ENCODE results near the gene CYP19A1.

The CYP19A1 gene

DNA sequence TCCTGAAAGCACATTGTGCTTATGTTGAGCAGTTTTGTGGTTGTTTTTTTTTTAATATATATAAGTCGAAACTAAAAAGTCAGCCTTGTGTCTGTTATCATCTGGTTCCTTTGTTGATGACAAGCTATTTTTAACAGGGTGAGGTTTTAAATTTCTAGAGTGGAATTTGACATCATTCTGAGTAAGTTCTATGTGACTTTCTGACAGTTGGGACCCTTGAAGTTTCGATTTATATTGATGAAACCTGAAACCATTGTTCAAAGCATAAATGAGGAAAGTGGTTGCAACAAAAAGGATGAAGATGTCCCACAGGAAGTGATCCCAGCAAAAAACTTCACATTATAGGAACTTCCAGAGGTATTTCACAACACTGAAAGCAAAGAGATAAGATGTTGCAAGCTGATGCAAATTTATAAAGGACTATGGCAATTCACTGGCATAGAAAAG lies 94.0 kb downstream of the CYP19A1 start:
- TF ChIP-seq, protein P1, sequence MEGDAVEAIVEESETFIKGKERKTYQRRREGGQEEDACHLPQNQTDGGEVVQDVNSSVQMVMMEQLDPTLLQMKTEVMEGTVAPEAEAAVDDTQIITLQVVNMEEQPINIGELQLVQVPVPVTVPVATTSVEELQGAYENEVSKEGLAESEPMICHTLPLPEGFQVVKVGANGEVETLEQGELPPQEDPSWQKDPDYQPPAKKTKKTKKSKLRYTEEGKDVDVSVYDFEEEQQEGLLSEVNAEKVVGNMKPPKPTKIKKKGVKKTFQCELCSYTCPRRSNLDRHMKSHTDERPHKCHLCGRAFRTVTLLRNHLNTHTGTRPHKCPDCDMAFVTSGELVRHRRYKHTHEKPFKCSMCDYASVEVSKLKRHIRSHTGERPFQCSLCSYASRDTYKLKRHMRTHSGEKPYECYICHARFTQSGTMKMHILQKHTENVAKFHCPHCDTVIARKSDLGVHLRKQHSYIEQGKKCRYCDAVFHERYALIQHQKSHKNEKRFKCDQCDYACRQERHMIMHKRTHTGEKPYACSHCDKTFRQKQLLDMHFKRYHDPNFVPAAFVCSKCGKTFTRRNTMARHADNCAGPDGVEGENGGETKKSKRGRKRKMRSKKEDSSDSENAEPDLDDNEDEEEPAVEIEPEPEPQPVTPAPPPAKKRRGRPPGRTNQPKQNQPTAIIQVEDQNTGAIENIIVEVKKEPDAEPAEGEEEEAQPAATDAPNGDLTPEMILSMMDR (IDR thresholded peaks at IDR 0.05; ENCODE audit: insufficient read depth, low read depth, low read length, missing control alignments): no peak
- DNase-seq (ENCODE audit: low read depth): peak; percentile 37
- no peak overlapping the region for H3K4me3 ChIP-seq (ENCODE audit: low read depth, low read length)

DNA sequence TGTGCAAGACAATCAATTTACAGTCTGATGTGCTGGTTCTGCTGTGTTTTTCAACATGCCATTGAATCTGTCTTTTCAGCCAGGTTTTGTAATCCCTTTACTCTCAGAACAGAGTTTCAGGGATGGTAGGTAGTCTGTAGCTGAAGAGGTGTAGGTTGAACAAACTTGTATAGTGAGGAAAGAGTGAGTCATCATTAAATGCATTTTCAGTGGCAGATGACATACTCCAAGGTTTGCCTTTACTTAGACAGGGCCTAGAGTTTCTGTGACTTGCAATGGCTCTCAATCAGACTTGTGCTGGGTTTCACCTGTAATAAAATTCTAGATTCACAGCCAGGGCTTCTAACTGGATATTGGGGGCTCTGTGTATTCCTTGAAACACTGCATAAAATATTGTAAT lies 94.6 kb downstream of the CYP19A1 start:
- no peak overlapping the region for H3K4me3 ChIP-seq (ENCODE audit: low read depth, low read length)
- TF ChIP-seq, protein P1 (IDR thresholded peaks at IDR 0.05; ENCODE audit: insufficient read depth, low read depth, low read length, missing control alignments): no peak
- peak; percentile 18 for DNase-seq (ENCODE audit: low read depth)

DNA sequence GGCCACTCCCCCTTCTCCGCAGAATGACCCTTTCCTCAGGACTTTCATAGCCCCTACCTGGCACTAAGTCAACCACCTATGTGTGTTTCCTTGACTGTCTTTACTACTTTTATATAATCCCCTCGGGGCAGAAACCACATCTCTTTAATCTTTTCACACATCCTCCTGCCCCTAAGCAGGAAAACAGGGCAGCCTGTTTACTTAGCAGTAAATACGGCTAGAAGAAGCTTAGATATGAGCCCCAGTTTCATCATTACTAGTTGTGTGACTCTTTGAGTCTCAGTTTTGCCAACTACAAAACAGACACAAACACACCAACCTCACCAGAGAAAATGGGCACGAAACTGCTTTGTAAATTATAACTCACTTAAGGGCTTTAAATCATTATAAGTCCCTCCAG lies 98.3 kb downstream of the CYP19A1 start:
- DNase-seq (ENCODE audit: low read depth): peak; percentile 57
- TF ChIP-seq, protein P1 (IDR thresholded peaks at IDR 0.05; ENCODE audit: insufficient read depth, low read depth, low read length, missing control alignments): no peak
- H3K4me3 ChIP-seq (ENCODE audit: low read depth, low read length): no peak overlapping the region

DNA sequence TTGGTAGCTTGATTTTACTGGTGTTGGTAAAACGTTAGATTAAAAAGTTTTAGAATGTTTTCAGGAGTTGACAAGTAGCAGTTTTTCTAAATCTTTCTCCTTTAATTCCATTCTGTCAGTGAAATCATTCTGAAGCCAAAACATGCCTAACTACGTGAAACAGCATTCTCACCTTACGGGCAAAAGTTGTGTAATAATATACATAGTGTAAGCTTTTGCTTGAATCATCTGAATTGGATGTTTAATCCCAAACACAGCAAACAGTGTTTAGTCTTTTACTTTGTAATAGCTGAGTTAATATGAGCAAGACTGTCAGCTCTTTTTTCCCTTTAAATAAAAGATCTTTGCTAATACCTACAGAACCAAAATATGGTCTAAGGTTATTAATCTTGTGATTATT lies 100.6 kb downstream of the CYP19A1 start:
- no peak overlapping the region for H3K4me3 ChIP-seq (ENCODE audit: low read depth, low read length)
- TF ChIP-seq, protein P1 (IDR thresholded peaks at IDR 0.05; ENCODE audit: insufficient read depth, low read depth, low read length, missing control alignments): no peak
- no peak for DNase-seq (ENCODE audit: low read depth)

DNA sequence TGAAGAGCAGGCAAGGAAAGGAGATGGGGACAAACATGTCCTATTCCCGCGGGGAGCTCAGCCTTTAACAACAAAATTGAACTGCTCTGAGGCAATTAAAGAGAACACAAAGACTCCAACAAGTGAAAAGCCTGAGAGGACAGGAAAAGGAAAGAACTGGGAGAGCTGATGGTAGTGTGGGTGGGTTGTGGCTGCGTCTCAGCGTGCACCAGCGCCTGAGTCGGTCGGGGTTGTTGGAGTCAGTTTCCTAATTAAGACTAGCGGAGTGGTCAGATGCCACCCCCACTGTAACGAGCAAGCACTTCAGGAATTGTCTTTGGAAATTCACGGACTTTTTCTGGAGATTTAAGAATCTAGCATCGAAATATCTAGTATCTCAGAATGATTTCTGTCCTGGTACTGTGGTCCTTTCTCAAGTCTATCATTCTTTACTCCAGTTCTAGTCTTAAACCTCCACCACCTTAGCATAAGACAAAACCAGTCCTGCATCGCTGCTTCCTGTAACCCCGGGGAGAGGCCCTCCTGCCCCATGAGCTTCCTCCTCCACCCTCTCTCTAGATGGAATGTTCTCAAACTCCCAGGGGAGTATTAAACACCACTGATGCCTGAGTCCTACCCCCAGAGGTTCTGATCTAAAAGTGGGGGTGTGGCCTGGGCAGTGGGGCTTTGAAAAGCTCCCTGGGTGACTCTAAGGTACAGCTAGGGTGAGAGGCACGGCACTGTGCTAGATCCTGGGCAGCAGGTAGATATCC lies 104.0 kb downstream of the CYP19A1 start:
- no peak for DNase-seq (ENCODE audit: low read depth)
- H3K4me3 ChIP-seq (ENCODE audit: low read depth, low read length): no peak overlapping the region
- TF ChIP-seq, protein P1 (IDR thresholded peaks at IDR 0.05; ENCODE audit: insufficient read depth, low read depth, low read length, missing control alignments): no peak

DNA sequence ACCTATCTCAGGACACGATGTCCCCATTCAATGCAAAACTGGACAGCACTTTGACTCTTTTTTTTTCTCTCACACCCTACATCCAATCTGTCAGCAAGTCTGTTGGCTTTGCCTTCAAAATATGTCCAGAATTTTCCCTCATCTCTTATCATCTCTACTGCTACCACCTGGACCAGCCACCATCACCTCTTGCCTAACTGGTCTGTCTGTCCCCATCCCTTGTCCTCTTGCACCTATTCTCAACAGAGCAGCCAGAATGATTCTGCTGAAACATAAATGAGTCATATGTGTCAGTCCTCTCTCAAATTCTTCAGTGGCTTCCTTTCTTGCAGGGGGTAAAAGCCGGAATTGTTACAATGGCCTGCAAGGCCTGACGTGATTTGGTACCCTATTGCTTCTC lies 105.8 kb downstream of the CYP19A1 start:
- TF ChIP-seq, protein P1 (IDR thresholded peaks at IDR 0.05; ENCODE audit: insufficient read depth, low read depth, low read length, missing control alignments): no peak
- H3K4me3 ChIP-seq (ENCODE audit: low read depth, low read length): no peak overlapping the region
- no peak for DNase-seq (ENCODE audit: low read depth)

DNA sequence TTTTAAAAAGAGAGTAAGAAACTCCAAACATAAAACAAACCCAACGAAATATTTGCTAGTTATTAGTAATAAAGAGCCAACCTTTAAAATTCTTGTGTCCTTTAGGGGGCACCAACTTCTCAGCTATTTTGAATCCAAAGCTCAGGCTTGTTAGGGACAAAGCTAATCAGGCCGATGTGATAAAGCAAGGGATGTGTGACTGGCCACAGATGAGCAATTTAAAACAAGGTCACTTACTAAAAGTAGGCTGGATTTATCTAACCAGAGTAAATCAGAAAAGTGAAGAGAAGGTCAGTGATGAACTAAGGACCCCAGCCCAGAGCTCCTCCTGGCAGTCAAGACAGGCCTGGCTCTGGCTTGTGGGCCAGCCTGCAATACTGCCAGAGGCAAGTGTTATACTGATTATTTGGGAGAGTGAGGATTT lies 108.5 kb downstream of the CYP19A1 start:
- H3K4me3 ChIP-seq (ENCODE audit: low read depth, low read length): no peak overlapping the region
- TF ChIP-seq, protein P1 (IDR thresholded peaks at IDR 0.05; ENCODE audit: insufficient read depth, low read depth, low read length, missing control alignments): peak; percentile 14
- peak; percentile 43 for DNase-seq (ENCODE audit: low read depth)
